ENCODE data around the gene SLC22A7.
"Not testable (repeated sequence)": the region's sequence is repeated elsewhere in the genome, so short reads cannot be mapped to it uniquely, and the experiment has no call there.

The SLC22A7 gene

GRCh38 chr6:43336382-43336781 lies 38.3 kb downstream of the SLC22A7 start:
- Histone ChIP-seq H3K36me3 (ENCODE audit: low read length) (peaks cover 58% of the 10 kb centered on the region), H3K9me3 (ENCODE audit: insufficient read depth, low read length) (no peaks in the 10 kb centered on the region), H3K9ac (ENCODE audit: low read length) (no peak overlapping the region), H3K79me2 (ENCODE audit: insufficient read depth, low read length) (no peaks in the 10 kb centered on the region; the same call in 1 of the 2 replicates), H3K4me3 (ENCODE audit: insufficient read depth, low read length, poor library complexity, severe bottlenecking) (no peak overlapping the region), H3K4me2 (ENCODE audit: low read depth, low read length, poor library complexity, severe bottlenecking) (no peak overlapping the region), H3F3A (ENCODE audit: insufficient read depth) (peaks cover 79% of the 10 kb centered on the region), H3K9me2 (replicated peaks; ENCODE audit: insufficient read depth, low read length) (no peaks in the 10 kb centered on the region), H4K20me1 (ENCODE audit: low read depth, low read length) (peaks cover 10% of the 10 kb centered on the region; the same call in 1 of the 2 replicates), H3K27me3 (ENCODE audit: low read length) (no peaks in the 10 kb centered on the region), H2AFZ (ENCODE audit: low read depth, low read length, severe bottlenecking) (no peak overlapping the region), H3K27ac (ENCODE audit: low read depth, low read length) (no peak overlapping the region)
- TF ChIP-seq, protein P1, sequence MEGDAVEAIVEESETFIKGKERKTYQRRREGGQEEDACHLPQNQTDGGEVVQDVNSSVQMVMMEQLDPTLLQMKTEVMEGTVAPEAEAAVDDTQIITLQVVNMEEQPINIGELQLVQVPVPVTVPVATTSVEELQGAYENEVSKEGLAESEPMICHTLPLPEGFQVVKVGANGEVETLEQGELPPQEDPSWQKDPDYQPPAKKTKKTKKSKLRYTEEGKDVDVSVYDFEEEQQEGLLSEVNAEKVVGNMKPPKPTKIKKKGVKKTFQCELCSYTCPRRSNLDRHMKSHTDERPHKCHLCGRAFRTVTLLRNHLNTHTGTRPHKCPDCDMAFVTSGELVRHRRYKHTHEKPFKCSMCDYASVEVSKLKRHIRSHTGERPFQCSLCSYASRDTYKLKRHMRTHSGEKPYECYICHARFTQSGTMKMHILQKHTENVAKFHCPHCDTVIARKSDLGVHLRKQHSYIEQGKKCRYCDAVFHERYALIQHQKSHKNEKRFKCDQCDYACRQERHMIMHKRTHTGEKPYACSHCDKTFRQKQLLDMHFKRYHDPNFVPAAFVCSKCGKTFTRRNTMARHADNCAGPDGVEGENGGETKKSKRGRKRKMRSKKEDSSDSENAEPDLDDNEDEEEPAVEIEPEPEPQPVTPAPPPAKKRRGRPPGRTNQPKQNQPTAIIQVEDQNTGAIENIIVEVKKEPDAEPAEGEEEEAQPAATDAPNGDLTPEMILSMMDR (IDR thresholded peaks at IDR 0.05; ENCODE audit: insufficient read depth, low read length, poor library complexity, severe bottlenecking), result no peak

DNA sequence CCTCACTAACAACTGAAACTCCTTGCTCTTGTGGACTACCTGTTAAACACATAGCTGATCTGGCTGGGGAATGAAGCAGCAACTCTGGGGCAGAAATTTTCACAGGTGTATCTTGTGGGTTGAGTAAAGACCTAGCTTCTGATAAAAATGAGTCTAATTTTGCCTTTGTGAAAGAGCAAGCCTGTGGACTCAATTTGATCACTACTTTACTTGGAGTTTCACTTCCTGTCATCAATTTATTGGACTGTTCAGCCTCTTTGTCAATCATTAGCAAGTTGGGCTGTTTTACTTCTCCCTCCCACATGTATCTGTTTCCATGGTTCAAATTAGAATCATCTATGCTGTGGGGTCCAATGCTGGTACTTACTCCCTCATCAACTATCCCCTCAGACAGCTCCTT lies 40.2 kb downstream of the SLC22A7 start:
- TF ChIP-seq EZH2phosphoT487 (conservative IDR thresholded peaks at IDR 0.05; ENCODE audit: low read length), result no peak
- TF ChIP-seq, protein P1 (IDR thresholded peaks at IDR 0.05; ENCODE audit: insufficient read depth, low read length, poor library complexity, severe bottlenecking), result no peak
- Histone ChIP-seq H3F3A (ENCODE audit: insufficient read depth) (peaks cover 65% of the 10 kb centered on the region), H3K27ac (ENCODE audit: low read depth, low read length) (peak overlapping the region; percentile 2; the same call in 1 of the 2 replicates), H3K79me2 (ENCODE audit: insufficient read depth, low read length) (peaks cover 10% of the 10 kb centered on the region; the same call in 1 of the 2 replicates), H3K27me3 (ENCODE audit: low read length) (no peaks in the 10 kb centered on the region), H2AFZ (ENCODE audit: low read depth, low read length, severe bottlenecking) (no peak overlapping the region), H4K20me1 (ENCODE audit: low read depth, low read length) (peaks cover 10% of the 10 kb centered on the region; the same call in 1 of the 2 replicates), H3K9me3 (ENCODE audit: insufficient read depth, low read length) (no peaks in the 10 kb centered on the region), H3K9ac (ENCODE audit: low read length) (no peak overlapping the region), H3K9me2 (replicated peaks; ENCODE audit: insufficient read depth, low read length) (no peaks in the 10 kb centered on the region), H3K4me3 (ENCODE audit: insufficient read depth, low read length, poor library complexity, severe bottlenecking) (no peak overlapping the region), H3K36me3 (ENCODE audit: low read length) (peaks cover 71% of the 10 kb centered on the region), H3K4me2 (ENCODE audit: low read depth, low read length, poor library complexity, severe bottlenecking) (no peak overlapping the region)

- Histone ChIP-seq H2AFZ (ENCODE audit: low read depth, low read length, severe bottlenecking) (no peak overlapping the region), H3K27me3 (ENCODE audit: low read length) (no peaks in the 10 kb centered on the region), H3K9ac (ENCODE audit: low read length) (no peak overlapping the region), H4K20me1 (ENCODE audit: low read depth, low read length) (peaks cover 15% of the 10 kb centered on the region), H3K36me3 (ENCODE audit: low read length) (peaks cover 72% of the 10 kb centered on the region), H3F3A (ENCODE audit: insufficient read depth) (peaks cover 59% of the 10 kb centered on the region), H3K4me2 (ENCODE audit: low read depth, low read length, poor library complexity, severe bottlenecking) (no peak overlapping the region), H3K27ac (ENCODE audit: low read depth, low read length) (no peak overlapping the region), H3K9me3 (ENCODE audit: insufficient read depth, low read length) (no peaks in the 10 kb centered on the region), H3K4me3 (ENCODE audit: insufficient read depth, low read length, poor library complexity, severe bottlenecking) (no peak overlapping the region), H3K79me2 (ENCODE audit: insufficient read depth, low read length) (peaks cover 14% of the 10 kb centered on the region; the same call in 1 of the 2 replicates), H3K9me2 (replicated peaks; ENCODE audit: insufficient read depth, low read length) (no peaks in the 10 kb centered on the region)
- no peak for TF ChIP-seq EZH2phosphoT487 (conservative IDR thresholded peaks at IDR 0.05; ENCODE audit: low read length)
- TF ChIP-seq, protein P1 (IDR thresholded peaks at IDR 0.05; ENCODE audit: insufficient read depth, low read length, poor library complexity, severe bottlenecking), result no peak
These were observed 41.1 kb downstream of the SLC22A7 start for GRCh38 chr6:43339168-43339567.

DNA sequence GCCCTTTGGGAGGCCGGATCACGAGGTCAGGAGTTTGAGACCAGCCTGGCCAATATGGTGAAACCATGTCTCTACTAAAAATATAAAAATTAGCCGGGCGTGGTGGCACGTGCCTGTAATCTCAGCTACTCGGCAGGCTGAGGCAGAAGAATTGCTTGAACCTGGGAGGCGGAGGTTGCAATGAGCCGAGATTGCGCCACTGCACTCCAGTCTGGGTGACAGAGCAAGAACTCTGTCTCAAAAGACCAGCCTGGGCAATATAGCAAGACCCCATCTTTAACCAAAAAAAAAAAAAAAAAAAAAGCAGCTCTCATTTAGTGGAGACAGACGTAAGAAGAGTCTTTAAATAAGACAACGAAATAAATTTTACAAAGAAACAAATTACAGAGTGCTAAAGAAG lies 48.2 kb downstream of the SLC22A7 start:
- not testable (repeated sequence) for H3K9me3 ChIP-seq (ENCODE audit: insufficient read depth, low read length); H3K9me2 ChIP-seq (replicated peaks; ENCODE audit: insufficient read depth, low read length); H3K27ac ChIP-seq (ENCODE audit: low read depth, low read length); H3K27me3 ChIP-seq (ENCODE audit: low read length); H3K9ac ChIP-seq (ENCODE audit: low read length); H3K4me3 ChIP-seq (ENCODE audit: insufficient read depth, low read length, poor library complexity, severe bottlenecking); H3K4me2 ChIP-seq (ENCODE audit: low read depth, low read length, poor library complexity, severe bottlenecking); H2AFZ ChIP-seq (ENCODE audit: low read depth, low read length, severe bottlenecking)
- Histone ChIP-seq H3K36me3 (ENCODE audit: low read length) (peaks cover 84% of the 10 kb centered on the region), H3K79me2 (ENCODE audit: insufficient read depth, low read length) (peaks cover 84% of the 10 kb centered on the region), H4K20me1 (ENCODE audit: low read depth, low read length) (peaks cover 45% of the 10 kb centered on the region), H3F3A (ENCODE audit: insufficient read depth) (peaks cover 31% of the 10 kb centered on the region)
